Suprapubic skin (tissue), 4 donors: ENCODE measurements around the gene KCTD1. TPM values are rescaled to one million over a fixed set of nuclear protein-coding genes. Genes with fewer than 3 reads are reported as not detected.
A peak's percentile ranks its signal among the peaks of the same experiment; 100 is the strongest.

ENCODE experiments used
- DNase-seq, 2 donors: peaks; one replicate each; pipeline ENCODE4 v3.0.0-alpha.2; 2019; ENCODE audit warnings: low spot score in 2 of 2
- H3K27ac ChIP-seq: fragments of 200-600 bp; sonication (generic); one replicate; pipeline ENCODE4 v1.5.1; 2019
- H3K27me3 ChIP-seq: fragments of 200-600 bp; sonication (generic); one replicate; pipeline ENCODE4 v1.5.1; 2019
- H3K36me3 ChIP-seq: fragments of 200-600 bp; sonication (generic); one replicate; pipeline ENCODE4 v1.5.1; 2019
- H3K4me1 ChIP-seq: fragments of 200-600 bp; sonication (generic); one replicate; pipeline ENCODE4 v1.5.1; 2019
- H3K4me3 ChIP-seq: fragments of 200-600 bp; sonication (generic); one replicate; pipeline ENCODE4 v1.5.1; 2019; ENCODE audit warnings: mild to moderate bottlenecking
- H3K9me3 ChIP-seq: fragments of 200-600 bp; sonication (generic); one replicate; pipeline ENCODE4 v1.5.1; 2019
- CTCF ChIP-seq, 2 donors: fragments of 200-600 bp in 1 of 2; fragments of 450-650 bp in 1 of 2; sonication (generic) in 1 of 2; IDR thresholded peaks; one replicate each; pipeline ENCODE4 v1.5.1; 2016 to 2019; ENCODE audit warnings: antibody characterized with exemption in 2 of 2, mild to moderate bottlenecking in 1 of 2, moderate library complexity in 1 of 2
- EP300 ChIP-seq: sonication (generic); formaldehyde crosslinking; IDR thresholded peaks from one replicate; pipeline ENCODE4 v1.6.1; 2017; ENCODE audit warnings: antibody characterized with exemption
- POLR2A ChIP-seq, 2 donors: fragments of 450-650 bp; IDR thresholded peaks; one replicate each; pipeline ENCODE4 v1.6.1; 2017; ENCODE audit warnings: antibody characterized with exemption in 2 of 2, mild to moderate bottlenecking in 2 of 2, moderate library complexity in 2 of 2
- POLR2AphosphoS5 ChIP-seq, 3 donors: sonication (generic); formaldehyde crosslinking; IDR thresholded peaks; one replicate each; pipeline ENCODE4 v1.6.1; 2017; ENCODE audit warnings: antibody characterized with exemption in 3 of 3
- WGBS: methylation state at CpG from one replicate; pipeline ENCODE4 v1.1.5; 2018; 5-methylcytosine and 5-hydroxymethylcytosine counted together
- total RNA-seq, 4 donors: library from RNA; depleted of rRNA; stranded (reverse); fragments of >200 nt; gene quantifications; one replicate each; pipeline ENCODE4 v1.1.0, GENCODE V29; 2016

The KCTD1 gene
- total RNA-seq, 4 donors from 2014 or later, result 31.9 to 104 (median 69.7) TPM

GRCh38 chr18:26480897-26481795, 67.2 kb downstream of the KCTD1 start:
- Histone ChIP-seq H3K27ac (no peak overlapping the region), H3K27me3 (no peaks in the 10 kb centered on the region), H3K36me3 (no peaks in the 10 kb centered on the region), H3K9me3 (no peaks in the 10 kb centered on the region), H3K4me1 (peaks cover 6% of the 10 kb centered on the region), H3K4me3 (no peak overlapping the region)
- no peak for TF ChIP-seq POLR2AphosphoS5 (IDR thresholded peaks at IDR 0.05)
- no peak for TF ChIP-seq POLR2A (IDR thresholded peaks at IDR 0.05)
- TF ChIP-seq CTCF (IDR thresholded peaks at IDR 0.05), result no peak
- TF ChIP-seq EP300, result no peak
- no peak for DNase-seq
- 64% methylated on average over 8 of the region's 8 CpGs for WGBS

DNA sequence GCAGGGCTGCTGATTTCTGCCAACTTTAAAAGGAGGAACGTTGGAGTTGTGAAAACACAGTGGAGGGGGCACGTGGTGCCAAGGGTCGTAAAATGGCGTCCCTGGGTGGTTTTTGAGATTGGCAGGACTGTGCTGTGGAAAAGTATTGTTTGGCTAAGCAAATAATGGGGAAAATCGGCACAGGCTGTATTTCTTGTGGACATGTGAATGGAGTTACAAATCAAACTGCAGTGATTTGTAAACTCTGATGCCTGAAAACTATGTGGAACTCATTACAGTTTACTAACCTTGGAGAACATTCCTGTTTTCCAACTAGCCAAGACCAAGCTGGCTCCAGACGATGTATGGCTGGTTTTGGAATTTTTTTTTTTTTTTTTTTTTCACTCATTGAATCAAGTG, 68.7 kb downstream of the KCTD1 start:
- no peak overlapping the region for H3K4me3 ChIP-seq
- no peaks in the 10 kb centered on the region for H3K9me3 ChIP-seq
- H3K27ac ChIP-seq, result peak overlapping the region; percentile 14
- DNase-seq, result no peak
- no peak for TF ChIP-seq POLR2A (IDR thresholded peaks at IDR 0.05)
- TF ChIP-seq POLR2AphosphoS5 (IDR thresholded peaks at IDR 0.05), result no peak
- TF ChIP-seq CTCF (IDR thresholded peaks at IDR 0.05), result no peak
- no peak for TF ChIP-seq EP300
- no peaks in the 10 kb centered on the region for H3K27me3 ChIP-seq
- peaks cover 6% of the 10 kb centered on the region for H3K4me1 ChIP-seq
- H3K36me3 ChIP-seq, result peaks cover 6% of the 10 kb centered on the region
- WGBS, result 59% methylated on average over 6 of the region's 6 CpGs

DNA sequence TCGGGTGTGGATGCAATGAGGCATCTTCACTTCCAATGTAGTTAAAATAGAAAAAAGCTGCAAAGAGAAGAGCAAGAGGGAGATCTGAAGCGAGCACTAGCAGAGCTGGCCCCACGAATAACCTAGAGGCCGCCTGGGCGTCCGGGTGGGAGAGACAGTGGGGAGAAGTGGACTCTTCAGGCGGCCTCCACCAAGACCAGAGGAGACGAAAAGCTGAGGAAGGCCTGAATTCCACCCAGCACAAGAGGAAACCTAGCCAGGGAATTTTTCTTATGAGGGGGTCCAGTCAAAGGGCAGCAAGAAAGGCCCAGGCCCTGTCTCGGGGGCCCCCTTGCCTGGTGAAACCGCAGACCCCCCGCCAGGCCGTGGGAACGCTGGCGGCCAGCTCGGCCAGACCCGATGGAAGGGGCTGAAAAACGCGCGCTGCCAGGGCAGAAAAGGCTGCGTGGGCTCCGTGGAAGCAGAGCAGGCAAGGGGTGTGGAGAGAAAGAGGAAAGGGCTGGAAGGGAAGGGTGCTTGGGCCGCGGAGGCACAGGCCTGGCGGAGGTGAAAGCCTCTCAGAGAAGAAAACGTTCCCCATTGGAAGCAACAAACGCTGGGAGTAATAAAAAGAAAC, 69.2 kb downstream of the KCTD1 start:
- Histone ChIP-seq H3K4me1 (peaks cover 6% of the 10 kb centered on the region), H3K9me3 (no peaks in the 10 kb centered on the region), H3K27ac (peak overlapping the region; percentile 14), H3K36me3 (peaks cover 6% of the 10 kb centered on the region), H3K4me3 (no peak overlapping the region), H3K27me3 (no peaks in the 10 kb centered on the region)
- no peak for TF ChIP-seq CTCF (IDR thresholded peaks at IDR 0.05)
- no peak for TF ChIP-seq EP300
- no peak for TF ChIP-seq POLR2AphosphoS5 (IDR thresholded peaks at IDR 0.05)
- TF ChIP-seq POLR2A (IDR thresholded peaks at IDR 0.05), result no peak
- DNase-seq, result no peak
- WGBS, result 76% methylated on average over 26 of the region's 26 CpGs

GRCh38 chr18:26477828-26478466, 70.4 kb downstream of the KCTD1 start:
- no peak for TF ChIP-seq POLR2A (IDR thresholded peaks at IDR 0.05)
- TF ChIP-seq POLR2AphosphoS5 (IDR thresholded peaks at IDR 0.05), result no peak
- no peak for TF ChIP-seq CTCF (IDR thresholded peaks at IDR 0.05)
- no peak for TF ChIP-seq EP300
- peaks cover 6% of the 10 kb centered on the region for H3K36me3 ChIP-seq
- no peaks in the 10 kb centered on the region for H3K9me3 ChIP-seq
- H3K27me3 ChIP-seq, result no peaks in the 10 kb centered on the region
- no peak overlapping the region for H3K4me3 ChIP-seq
- DNase-seq, result no peak
- WGBS, result 51% methylated on average over 4 of the region's 4 CpGs
- peaks cover 6% of the 10 kb centered on the region for H3K4me1 ChIP-seq
- no peak overlapping the region for H3K27ac ChIP-seq

DNA sequence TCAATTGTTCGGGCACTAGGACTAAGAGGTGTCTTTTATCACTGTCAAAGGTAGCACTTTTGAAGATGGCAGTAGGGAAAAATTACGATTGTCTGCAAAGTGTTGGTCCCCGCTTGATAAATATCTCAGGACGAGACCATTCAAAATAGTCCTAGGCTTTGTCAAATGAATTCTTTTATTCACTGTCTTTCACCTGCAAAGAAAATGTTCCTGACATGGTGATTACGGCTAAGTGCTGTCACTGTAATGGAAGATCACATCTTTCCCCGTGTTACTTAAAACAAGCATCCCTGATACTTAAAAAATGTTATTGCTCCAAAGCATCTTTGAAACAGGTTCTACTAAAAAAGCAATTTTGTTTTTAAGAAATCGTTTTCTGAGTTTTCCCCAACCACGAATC, 71.7 kb downstream of the KCTD1 start:
- Histone ChIP-seq H3K4me1 (peaks cover 6% of the 10 kb centered on the region), H3K27me3 (no peaks in the 10 kb centered on the region), H3K4me3 (no peak overlapping the region), H3K27ac (no peak overlapping the region), H3K36me3 (peaks cover 6% of the 10 kb centered on the region), H3K9me3 (no peaks in the 10 kb centered on the region)
- 96% methylated on average over 8 of the region's 8 CpGs for WGBS
- TF ChIP-seq CTCF (IDR thresholded peaks at IDR 0.05), result no peak
- no peak for TF ChIP-seq POLR2AphosphoS5 (IDR thresholded peaks at IDR 0.05)
- TF ChIP-seq EP300, result no peak
- no peak for TF ChIP-seq POLR2A (IDR thresholded peaks at IDR 0.05)
- DNase-seq, result no peak
